Fibroblast of villous mesenchyme (primary cell): ENCODE measurements around the gene WHRN. TPM values are rescaled to one million over a fixed set of nuclear protein-coding genes. Genes with fewer than 3 reads are reported as not detected.

Source experiments
- DNase-seq: peaks from one replicate; pipeline ENCODE4 v3.0.0-alpha.2; 2010; ENCODE audit warnings: low read depth
- H3K4me3 ChIP-seq: 2 replicates; pipeline ENCODE4 v1.5.1; 2011; ENCODE audit warnings: low read depth, mild to moderate bottlenecking, low read length
- CTCF ChIP-seq: IDR thresholded peaks from 2 replicates; pipeline ENCODE4 v1.5.1; 2012; ENCODE audit warnings: low read depth, mild to moderate bottlenecking, low read length; ENCODE audit not compliant: insufficient read depth
- total RNA-seq: library from RNA; depleted of rRNA; stranded (reverse); fragments of >200 nt; gene quantifications from 2 replicates; pipeline ENCODE4 v1.2.3, GENCODE V29; 2012

WHRN gene
- total RNA-seq, 1 donor: 1.3 TPM

GRCh38 chr9:114545055-114545454, 39.8 kb upstream of the WHRN start:
- H3K4me3 ChIP-seq: no peak overlapping the region
- DNase-seq: no peak
- no peak for TF ChIP-seq CTCF

- H3K4me3 ChIP-seq: no peak overlapping the region
- no peak for TF ChIP-seq CTCF
- DNase-seq: no peak
Measured at GRCh38 chr9:114539701-114540380, 34.6 kb upstream of the WHRN start.

- no peak for TF ChIP-seq CTCF
- DNase-seq: no peak
- no peak overlapping the region for H3K4me3 ChIP-seq
Measured at GRCh38 chr9:114538241-114538640, 33.0 kb upstream of the WHRN start.

DNA sequence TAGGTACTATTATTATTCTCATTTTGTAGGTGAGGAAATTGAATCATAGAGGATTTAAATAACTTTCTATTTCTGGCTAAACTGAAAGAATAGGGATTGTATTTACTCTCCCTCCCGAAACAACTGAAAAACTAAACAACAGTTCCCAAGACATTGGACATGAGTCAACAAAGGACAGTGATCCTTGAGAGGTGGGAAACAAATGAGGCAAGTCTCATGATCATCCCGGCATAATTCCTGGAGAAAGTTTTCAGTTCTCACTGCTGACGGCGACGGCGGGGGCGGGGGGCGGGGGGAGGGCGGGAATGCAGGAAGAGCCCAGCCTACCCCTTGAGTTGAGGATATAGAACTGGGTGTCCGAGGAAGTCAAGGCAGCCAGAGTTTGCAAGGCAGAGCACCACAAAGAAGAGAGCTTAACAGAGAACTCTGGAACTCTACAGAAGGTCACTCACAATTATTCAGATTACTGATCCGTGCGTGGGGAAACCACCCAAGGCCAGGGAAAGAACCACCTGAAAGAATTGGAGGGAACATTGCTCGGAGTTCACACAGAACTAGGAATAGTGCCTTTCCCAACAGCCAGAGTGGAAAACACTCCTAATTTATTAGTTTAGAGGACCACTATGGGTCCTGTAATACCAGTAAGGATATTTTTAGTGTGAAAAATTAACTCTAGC, 27.4 kb upstream of the WHRN start:
- peak; percentile 4 for DNase-seq
- H3K4me3 ChIP-seq: no peak overlapping the region
- no peak for TF ChIP-seq CTCF

GRCh38 chr9:114529285-114529684, 24.0 kb upstream of the WHRN start:
- DNase-seq: no peak
- no peak overlapping the region for H3K4me3 ChIP-seq
- TF ChIP-seq CTCF: no peak

DNA sequence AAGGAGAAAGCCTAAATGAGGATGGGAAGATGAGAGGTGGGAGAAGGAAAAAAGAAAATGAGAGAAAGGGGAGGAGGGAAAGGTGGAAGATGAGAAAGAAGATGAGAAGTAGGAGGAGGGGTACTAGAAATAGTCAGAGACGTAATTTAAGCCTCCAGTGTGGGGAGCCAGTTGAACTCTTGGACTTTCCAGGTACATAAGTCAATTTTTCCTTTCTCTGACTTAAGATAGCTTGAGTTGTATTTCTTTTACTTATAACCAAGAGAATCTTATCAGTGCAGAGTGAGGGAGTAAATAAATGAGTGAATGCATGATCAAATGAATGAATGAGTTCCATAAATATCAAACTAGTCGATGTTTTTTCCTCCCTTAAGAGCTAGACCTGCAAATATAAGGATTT, 21.5 kb upstream of the WHRN start:
- no peak overlapping the region for H3K4me3 ChIP-seq
- no peak for TF ChIP-seq CTCF
- no peak for DNase-seq

GRCh38 chr9:114525513-114525912, 20.2 kb upstream of the WHRN start:
- no peak for TF ChIP-seq CTCF
- DNase-seq: peak; percentile 30
- H3K4me3 ChIP-seq: no peak overlapping the region
